Measurements from ENCODE around the gene REG1B.

DNA sequence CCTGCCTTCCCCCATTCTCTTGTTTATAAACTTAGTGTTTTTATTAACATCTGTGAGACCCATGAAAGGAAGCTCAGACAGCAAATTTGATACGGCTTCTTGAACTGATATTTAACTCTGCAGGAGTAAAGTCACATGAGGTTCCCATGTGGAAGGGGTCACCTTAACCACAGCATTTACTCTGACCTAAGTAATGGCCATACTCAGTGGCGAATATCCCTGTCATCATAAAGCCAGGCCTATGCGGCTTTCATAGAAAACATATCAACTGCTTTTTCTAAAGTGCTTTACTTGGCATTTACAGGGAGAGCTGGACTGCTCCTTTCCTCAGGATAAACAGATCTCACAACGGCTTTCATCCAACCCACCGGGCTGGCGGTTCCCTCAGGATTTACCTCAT, 41.5 kb upstream of the REG1B start:
- TF ChIP-seq, protein P1, sequence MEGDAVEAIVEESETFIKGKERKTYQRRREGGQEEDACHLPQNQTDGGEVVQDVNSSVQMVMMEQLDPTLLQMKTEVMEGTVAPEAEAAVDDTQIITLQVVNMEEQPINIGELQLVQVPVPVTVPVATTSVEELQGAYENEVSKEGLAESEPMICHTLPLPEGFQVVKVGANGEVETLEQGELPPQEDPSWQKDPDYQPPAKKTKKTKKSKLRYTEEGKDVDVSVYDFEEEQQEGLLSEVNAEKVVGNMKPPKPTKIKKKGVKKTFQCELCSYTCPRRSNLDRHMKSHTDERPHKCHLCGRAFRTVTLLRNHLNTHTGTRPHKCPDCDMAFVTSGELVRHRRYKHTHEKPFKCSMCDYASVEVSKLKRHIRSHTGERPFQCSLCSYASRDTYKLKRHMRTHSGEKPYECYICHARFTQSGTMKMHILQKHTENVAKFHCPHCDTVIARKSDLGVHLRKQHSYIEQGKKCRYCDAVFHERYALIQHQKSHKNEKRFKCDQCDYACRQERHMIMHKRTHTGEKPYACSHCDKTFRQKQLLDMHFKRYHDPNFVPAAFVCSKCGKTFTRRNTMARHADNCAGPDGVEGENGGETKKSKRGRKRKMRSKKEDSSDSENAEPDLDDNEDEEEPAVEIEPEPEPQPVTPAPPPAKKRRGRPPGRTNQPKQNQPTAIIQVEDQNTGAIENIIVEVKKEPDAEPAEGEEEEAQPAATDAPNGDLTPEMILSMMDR (IDR thresholded peaks at IDR 0.05) = no peak
- TF ChIP-seq POLR2A (IDR thresholded peaks at IDR 0.05) (no peak), EP300 (IDR thresholded peaks at IDR 0.05) (no peak)

All from ovary (tissue), 3 donors.